ENCODE measurements around the gene KRT27.

Gene KRT27

DNA sequence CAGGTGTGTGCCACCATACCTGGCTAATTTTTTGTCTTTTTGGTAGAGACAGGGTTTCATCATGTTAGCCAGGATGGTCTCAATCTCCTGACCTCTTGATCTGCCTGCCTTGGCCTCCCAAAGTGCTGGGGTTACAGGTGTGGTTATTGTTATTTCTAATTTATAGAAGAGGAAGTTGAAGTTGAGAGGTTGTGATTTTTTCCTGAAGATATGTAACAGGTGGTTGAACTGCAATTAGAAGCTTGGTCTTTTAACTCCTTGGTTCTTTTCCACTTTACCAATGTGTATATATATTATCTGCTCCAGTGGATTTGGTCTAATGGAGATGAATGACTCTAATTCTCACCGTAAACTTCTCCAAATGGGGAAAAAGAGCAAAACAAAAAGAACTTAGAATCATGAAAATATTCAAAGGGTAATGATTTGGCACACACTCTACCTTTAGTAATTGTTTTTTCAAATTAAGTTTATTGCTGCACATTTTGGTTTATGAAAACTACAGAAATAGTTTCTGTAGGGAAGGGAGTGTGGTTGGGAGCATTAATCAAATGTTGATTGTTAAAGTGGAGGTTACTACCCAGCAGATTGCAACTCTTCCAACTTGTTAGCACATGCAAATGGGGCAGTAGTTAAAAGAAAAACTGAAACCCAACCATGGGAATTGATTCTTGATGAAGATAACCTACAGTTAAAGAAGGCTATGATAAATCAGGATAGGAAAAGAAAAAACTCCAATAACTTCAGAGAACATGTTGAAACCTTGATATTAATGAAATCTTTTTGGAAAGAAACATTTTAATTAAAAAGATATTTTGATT is 41.9 kb upstream of the KRT27 start:
- TF ChIP-seq, protein P1, sequence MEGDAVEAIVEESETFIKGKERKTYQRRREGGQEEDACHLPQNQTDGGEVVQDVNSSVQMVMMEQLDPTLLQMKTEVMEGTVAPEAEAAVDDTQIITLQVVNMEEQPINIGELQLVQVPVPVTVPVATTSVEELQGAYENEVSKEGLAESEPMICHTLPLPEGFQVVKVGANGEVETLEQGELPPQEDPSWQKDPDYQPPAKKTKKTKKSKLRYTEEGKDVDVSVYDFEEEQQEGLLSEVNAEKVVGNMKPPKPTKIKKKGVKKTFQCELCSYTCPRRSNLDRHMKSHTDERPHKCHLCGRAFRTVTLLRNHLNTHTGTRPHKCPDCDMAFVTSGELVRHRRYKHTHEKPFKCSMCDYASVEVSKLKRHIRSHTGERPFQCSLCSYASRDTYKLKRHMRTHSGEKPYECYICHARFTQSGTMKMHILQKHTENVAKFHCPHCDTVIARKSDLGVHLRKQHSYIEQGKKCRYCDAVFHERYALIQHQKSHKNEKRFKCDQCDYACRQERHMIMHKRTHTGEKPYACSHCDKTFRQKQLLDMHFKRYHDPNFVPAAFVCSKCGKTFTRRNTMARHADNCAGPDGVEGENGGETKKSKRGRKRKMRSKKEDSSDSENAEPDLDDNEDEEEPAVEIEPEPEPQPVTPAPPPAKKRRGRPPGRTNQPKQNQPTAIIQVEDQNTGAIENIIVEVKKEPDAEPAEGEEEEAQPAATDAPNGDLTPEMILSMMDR (IDR thresholded peaks at IDR 0.05; ENCODE audit: control insufficient read depth, insufficient read depth, low read depth, low read length, missing control alignments), result no peak
- H3K4me3 ChIP-seq (ENCODE audit: control insufficient read depth, low read depth, low read length), result no peak overlapping the region
- DNase-seq (ENCODE audit: low read depth), result no peak

DNA sequence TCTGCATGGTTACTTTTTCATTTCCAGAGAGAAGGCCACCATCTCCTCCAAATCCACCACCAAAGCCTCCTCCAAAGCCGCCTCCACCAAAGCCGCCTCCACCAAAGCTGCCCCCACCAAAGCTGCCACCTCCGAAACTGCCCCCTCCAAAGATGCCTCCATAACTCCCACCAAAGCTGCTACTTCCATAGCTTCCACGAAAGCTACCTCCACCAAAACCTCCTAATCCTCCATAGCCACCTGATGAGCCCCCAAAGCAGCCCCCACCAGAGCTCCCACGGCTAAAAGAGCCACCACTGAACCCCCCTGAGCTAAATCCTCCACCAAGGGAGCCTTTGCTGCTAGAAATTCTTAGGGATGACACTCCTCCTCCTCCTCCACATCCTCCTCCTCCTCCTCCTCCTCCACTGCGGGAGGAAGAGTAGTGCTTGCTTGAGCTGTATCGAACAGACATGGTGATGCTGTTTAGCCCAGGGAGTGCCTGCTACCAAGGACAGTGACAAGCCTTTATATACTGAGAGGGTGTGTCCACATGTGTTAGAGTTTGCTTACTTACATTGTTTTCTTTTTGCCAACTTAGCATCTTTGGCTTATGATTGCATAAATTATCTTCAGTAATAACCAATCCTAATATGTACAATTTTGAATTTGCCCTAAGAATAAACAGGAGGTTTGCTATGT is 39.9 kb upstream of the KRT27 start, which contains the start of gene KRT10:
Gene KRT10 (minus strand): TSS at position 483 of the 681 bp plus-strand sequence. CDS start 29 bp downstream, at position 454.
- TF ChIP-seq, protein P1 (IDR thresholded peaks at IDR 0.05; ENCODE audit: control insufficient read depth, insufficient read depth, low read depth, low read length, missing control alignments), result no peak
- no peak within 1 kb of the TSS for H3K4me3 ChIP-seq (ENCODE audit: control insufficient read depth, low read depth, low read length)
- no peak for DNase-seq (ENCODE audit: low read depth)

DNA sequence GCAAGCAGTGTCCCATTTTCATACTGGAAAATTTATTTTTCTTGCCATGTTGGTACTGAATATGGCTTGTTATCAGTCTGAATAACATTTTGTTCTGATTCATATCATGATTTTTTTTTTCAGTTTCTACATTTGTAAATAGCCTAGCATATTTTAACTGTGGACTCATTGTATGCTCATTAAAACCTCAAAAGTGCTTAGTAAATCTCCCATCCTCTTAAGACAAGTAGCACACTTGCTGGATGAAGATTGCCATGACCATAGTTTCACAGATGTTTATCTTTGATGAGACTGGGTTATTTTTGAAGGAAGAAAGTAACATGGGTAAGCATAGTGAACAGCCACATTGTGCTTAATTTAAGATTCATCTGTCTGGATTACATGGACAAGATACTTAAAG is 39.2 kb upstream of the KRT27 start:
- no peak overlapping the region for H3K4me3 ChIP-seq (ENCODE audit: control insufficient read depth, low read depth, low read length)
- TF ChIP-seq, protein P1 (IDR thresholded peaks at IDR 0.05; ENCODE audit: control insufficient read depth, insufficient read depth, low read depth, low read length, missing control alignments), result no peak

DNA sequence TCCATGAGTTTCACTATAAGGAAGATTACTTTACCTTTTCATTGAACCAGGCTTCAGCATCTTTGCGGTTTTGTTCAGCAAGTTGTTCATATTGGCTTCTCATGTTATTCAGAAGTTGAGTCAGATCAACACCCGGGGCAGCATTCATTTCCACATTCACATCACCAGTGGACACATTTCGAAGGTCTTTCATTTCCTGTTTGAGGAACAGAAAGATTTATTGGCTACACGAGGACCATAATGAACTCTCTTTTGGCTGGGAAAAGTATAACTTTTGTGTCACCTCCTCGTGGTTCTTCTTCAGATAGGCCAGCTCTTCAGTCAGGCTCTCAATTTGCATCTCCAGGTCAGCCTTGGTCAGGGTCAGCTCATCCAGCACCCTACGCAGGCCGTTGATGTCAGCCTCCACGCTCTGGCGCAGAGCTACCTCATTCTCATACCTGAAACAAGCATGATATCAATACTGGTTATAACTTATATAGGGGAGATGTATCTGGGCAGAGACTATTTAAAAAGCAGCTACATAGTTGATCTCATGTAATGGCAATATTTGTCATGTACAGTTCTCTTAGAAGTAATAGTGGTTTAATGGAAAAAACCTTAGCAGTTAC is 38.0 kb upstream of the KRT27 start:
- H3K4me3 ChIP-seq (ENCODE audit: control insufficient read depth, low read depth, low read length), result no peak overlapping the region
- DNase-seq (ENCODE audit: low read depth), result no peak
- TF ChIP-seq, protein P1 (IDR thresholded peaks at IDR 0.05; ENCODE audit: control insufficient read depth, insufficient read depth, low read depth, low read length, missing control alignments), result no peak

More for the DNA sequence above, 39.2 kb upstream of the KRT27 start:
- DNase-seq (ENCODE audit: low read depth), result no peak

DNA sequence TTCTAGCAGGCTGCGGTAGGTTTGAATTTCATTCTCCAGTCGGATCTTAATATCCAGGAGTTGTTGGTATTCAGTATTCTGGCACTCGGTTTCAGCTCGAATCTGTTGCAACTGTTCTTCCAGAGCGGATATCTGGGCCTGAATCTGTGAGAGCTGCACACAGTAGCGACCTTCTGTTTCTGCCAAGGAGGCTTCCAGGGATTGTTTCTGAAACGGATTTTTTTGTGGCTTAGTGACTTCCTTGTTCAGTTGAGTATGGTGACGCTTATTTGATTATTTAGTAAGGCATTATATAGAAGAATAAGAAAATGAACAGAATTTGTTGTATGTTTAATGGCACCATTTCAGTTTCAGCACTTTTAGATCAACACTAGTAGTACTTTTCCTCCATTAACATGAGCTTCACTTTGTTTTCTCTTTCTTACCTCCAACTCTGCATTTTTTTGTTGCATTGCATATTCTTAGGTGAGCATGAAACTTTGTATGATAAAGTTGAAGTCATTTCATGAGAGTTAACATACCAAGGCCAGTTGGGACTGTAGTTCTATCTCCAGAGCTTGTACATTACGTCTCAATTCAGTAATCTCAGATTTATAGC is 37.3 kb upstream of the KRT27 start:
- peak overlapping the region; percentile 50 for H3K4me3 ChIP-seq (ENCODE audit: control insufficient read depth, low read depth, low read length)
- TF ChIP-seq, protein P1 (IDR thresholded peaks at IDR 0.05; ENCODE audit: control insufficient read depth, insufficient read depth, low read depth, low read length, missing control alignments), result no peak
- DNase-seq (ENCODE audit: low read depth), result no peak

Data from AG09309 (cell line).